ENCODE results near the gene HDAC4.

DNA sequence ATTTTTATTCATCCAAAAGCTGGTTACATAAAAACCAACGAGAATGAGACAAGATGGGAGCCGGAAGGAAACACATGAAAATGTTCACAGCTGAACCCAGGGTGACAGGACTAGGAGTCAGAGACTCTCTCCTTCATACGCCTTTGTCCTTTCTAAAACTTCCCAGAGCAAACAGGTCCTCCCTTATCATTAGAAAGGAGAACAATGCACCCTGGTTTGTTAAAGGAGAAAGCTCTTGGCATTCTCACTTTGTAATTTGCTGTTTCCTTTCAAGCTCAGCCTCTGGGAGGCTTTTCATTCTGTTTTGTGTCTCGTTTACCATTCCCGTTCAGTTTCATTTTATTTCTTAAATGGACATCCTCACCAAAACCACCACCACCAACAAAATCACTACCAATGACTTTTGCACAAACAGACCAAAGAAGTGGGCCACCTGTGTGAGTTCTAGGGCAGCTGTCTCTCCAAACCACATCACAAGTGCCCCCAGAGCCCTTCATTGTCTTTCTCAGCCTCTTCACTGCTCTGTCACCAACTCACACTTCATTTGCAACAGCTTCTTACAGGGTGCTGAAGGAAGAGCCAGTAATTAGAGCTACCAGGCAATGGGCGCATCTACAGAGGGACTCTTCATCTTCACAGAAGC, 105.3 kb downstream of the HDAC4 start:
- TF ChIP-seq CTCF (IDR thresholded peaks at IDR 0.05), result no peak
- TF ChIP-seq EP300 (IDR thresholded peaks at IDR 0.05), result no peak
- TF ChIP-seq POLR2A (IDR thresholded peaks at IDR 0.05), result no peak
- TF ChIP-seq POLR2AphosphoS5 (IDR thresholded peaks at IDR 0.05), result no peak

Data from stomach (tissue), 4 donors.